HCT116 (cell line): ENCODE measurements around the gene ARFGAP3. TPM values are rescaled to one million over a fixed set of nuclear protein-coding genes. Genes with fewer than 3 reads are reported as not detected.

ENCODE experiments used
- ATAC-seq: fragments of 200-7000 bp; cut with Tn5 transposase; 2 replicates; pipeline ENCODE4 v1.9.1; 2020; ENCODE audit warnings: mild to moderate bottlenecking, moderate library complexity
- BruUV-seq: library from RNA; stranded (reverse); fragments of 400-500 nt; replicated peaks from 2 replicates; lab custom pipeline; 2021; lab: Mats Ljungman, UMichigan
- CTCF ChIA-PET: fragments of 300-600 bp; sonication (Branson Sonifier 250); formaldehyde crosslinking; loops from one replicate; lab custom pipeline; 2021; ENCODE audit warnings: antibody characterized with exemption; lab: Charles Lee
- POLR2A ChIA-PET: fragments of 300-600, 350-600 bp; sonication (Branson Sonifier 250); formaldehyde crosslinking; loops from one replicate; lab custom pipeline; 2021; ENCODE audit warnings: antibody characterized with exemption; lab: Charles Lee
- RAD21 ChIA-PET, 2 experiments: fragments of 300-600 bp; sonication (Branson Sonifier 250); formaldehyde crosslinking; loops; one replicate each; lab custom pipeline; 2023; ENCODE audit warnings: low total read pairs in 2 of 2; ENCODE audit not compliant: uncharacterized antibody in 2 of 2, unreplicated experiment in 2 of 2, low non-redundant PET in 1 of 2; lab: Charles Lee
- DNase-seq: peaks from one replicate; pipeline ENCODE4 v3.0.0-alpha.2; 2010; ENCODE audit warnings: low read depth, low spot score
- H2AFZ ChIP-seq: fragments of 200-600 bp; shearing (Covaris generic), sonication (generic); 2 replicates; pipeline ENCODE4 v1.6.1; 2017; ENCODE audit warnings: low read depth, mixed run types, mixed read lengths, antibody characterized with exemption, low read length; ENCODE audit not compliant: poor library complexity, severe bottlenecking
- H3K27ac ChIP-seq: 2 replicates; pipeline ENCODE4 v1.5.1; 2012; ENCODE audit warnings: low read depth, low read length
- H3K27me3 ChIP-seq: fragments of 200-600 bp; sonication (generic); 2 replicates; pipeline ENCODE4 v1.6.1; 2016; ENCODE audit warnings: mixed run types, low read length, mixed read lengths; ENCODE audit not compliant: insufficient read depth
- H3K36me3 ChIP-seq, 2 experiments: fragments of 200-500 bp in 1 of 2; fragments of 200-600 bp in 1 of 2; sonication (Bioruptor generic) in 1 of 2; sonication (generic) in 1 of 2; 2 replicates each; pipeline versions ENCODE4 v1.5.1 to v1.6.1; 2014 to 2016; ENCODE audit warnings: low read length in 2 of 2, inconsistent platforms in 1 of 2, mixed read lengths in 1 of 2, mixed run types in 1 of 2; ENCODE audit not compliant: insufficient read depth in 2 of 2, control insufficient read depth in 1 of 2
- H3K4me1 ChIP-seq, 2 experiments: fragments of 200-600 bp in 1 of 2; sonication (generic) in 1 of 2; 2 replicates each; pipeline versions ENCODE4 v1.5.1 to v1.6.1; 2012 to 2017; ENCODE audit warnings: low read length in 2 of 2, inconsistent platforms in 1 of 2, mild to moderate bottlenecking in 1 of 2, mixed read lengths in 1 of 2, mixed run types in 1 of 2, moderate library complexity in 1 of 2; ENCODE audit not compliant: insufficient read depth in 2 of 2, control insufficient read depth in 1 of 2
- H3K4me2 ChIP-seq: fragments of 200-600 bp; sonication (generic); 2 replicates; pipeline ENCODE4 v1.6.1; 2017; ENCODE audit warnings: mixed run types, low read length, mixed read lengths
- H3K4me3 ChIP-seq, 2 experiments: fragments of 200-600 bp in 1 of 2; sonication (generic) in 1 of 2; replicated peaks in 1 of 2; 2 replicates each; pipeline ENCODE4 v1.5.1; 2011 to 2016; ENCODE audit warnings: low read length in 2 of 2, control low read depth in 1 of 2, low read depth in 1 of 2, mild to moderate bottlenecking in 1 of 2, mixed read lengths in 1 of 2, mixed run types in 1 of 2
- H3K79me2 ChIP-seq: fragments of 200-600 bp; sonication (generic); 2 replicates; pipeline ENCODE4 v1.6.1; 2017; ENCODE audit warnings: mild to moderate bottlenecking, mixed run types, low read length, moderate library complexity, mixed read lengths; ENCODE audit not compliant: insufficient read depth
- H3K9ac ChIP-seq: fragments of 200-600 bp; sonication (generic); 2 replicates; pipeline ENCODE4 v1.6.1; 2016; ENCODE audit warnings: low read length, mixed read lengths
- H3K9me2 ChIP-seq: fragments of 200-600 bp; sonication (generic), shearing (Covaris generic); 2 replicates; pipeline ENCODE4 v1.6.1; 2017; ENCODE audit warnings: mixed run types, mild to moderate bottlenecking, moderate library complexity; ENCODE audit not compliant: insufficient read depth
- H3K9me3 ChIP-seq, 2 experiments: fragments of 200-500 bp in 1 of 2; fragments of 200-600 bp in 1 of 2; sonication (Bioruptor generic) in 1 of 2; sonication (generic) in 1 of 2; 2 replicates each; pipeline ENCODE4 v1.6.1; 2014 to 2017; ENCODE audit warnings: low read length in 2 of 2, mixed read lengths in 2 of 2, inconsistent platforms in 1 of 2, low read depth in 1 of 2, mild to moderate bottlenecking in 1 of 2, mixed run types in 1 of 2, moderate library complexity in 1 of 2; ENCODE audit not compliant: control insufficient read depth in 1 of 2, insufficient read depth in 1 of 2
- H4K20me1 ChIP-seq: fragments of 200-600 bp; sonication (generic), shearing (Covaris generic); 2 replicates; pipeline ENCODE4 v1.6.1; 2017; ENCODE audit warnings: mixed run types, mild to moderate bottlenecking, moderate library complexity; ENCODE audit not compliant: insufficient read depth
- ATF3 ChIP-seq: IDR thresholded peaks from 2 replicates; pipeline ENCODE4 v1.6.1; 2012
- CBX3 ChIP-seq: IDR thresholded peaks from 2 replicates; pipeline ENCODE4 v1.6.1; 2012; ENCODE audit warnings: low read depth
- CTCF ChIP-seq, 3 experiments: fragments of 200-600 bp in 1 of 3; sonication (generic) in 1 of 3; IDR thresholded peaks in 2 of 3; conservative IDR thresholded peaks in 1 of 3; 2 replicates each; pipeline ENCODE4 v1.5.1; 2012 to 2017; ENCODE audit warnings: low read depth in 2 of 3, low read length in 2 of 3, antibody characterized with exemption in 1 of 3, borderline replicate concordance in 1 of 3, control low read depth in 1 of 3, mild to moderate bottlenecking in 1 of 3, mixed read lengths in 1 of 3, mixed run types in 1 of 3, moderate library complexity in 1 of 3; ENCODE audit not compliant: insufficient read depth in 1 of 3
- EGR1 ChIP-seq: IDR thresholded peaks from 2 replicates; pipeline ENCODE4 v1.6.1; 2012; ENCODE audit warnings: low read depth
- ELF1 ChIP-seq: IDR thresholded peaks from 2 replicates; pipeline ENCODE4 v1.6.1; 2012; ENCODE audit warnings: low read depth, borderline replicate concordance
- EZH2 ChIP-seq: fragments of 200-600 bp; sonication (generic); IDR thresholded peaks from 2 replicates; pipeline ENCODE4 v1.6.1; 2017; ENCODE audit warnings: antibody characterized with exemption, mixed run types
- EZH2phosphoT487 ChIP-seq: fragments of 200-600 bp; IDR thresholded peaks from 2 replicates; pipeline ENCODE4 v1.6.1; 2018; ENCODE audit warnings: antibody characterized with exemption, borderline replicate concordance
- POLR2A ChIP-seq: IDR thresholded peaks from 2 replicates; pipeline ENCODE4 v1.7.0; 2011; ENCODE audit warnings: borderline replicate concordance; ENCODE audit not compliant: insufficient read depth, insufficient read length; ENCODE audit errors: extremely low read depth
- POLR2AphosphoS5 ChIP-seq: IDR thresholded peaks from 2 replicates; pipeline ENCODE4 v1.6.1; 2011; ENCODE audit warnings: mild to moderate bottlenecking, low read depth, low read length, moderate library complexity
- RAD21 ChIP-seq: IDR thresholded peaks from 2 replicates; pipeline ENCODE4 v1.6.1; 2012; ENCODE audit warnings: low read depth, mild to moderate bottlenecking
- SIN3A ChIP-seq: IDR thresholded peaks from 2 replicates; pipeline ENCODE4 v1.6.1; 2012; ENCODE audit warnings: low read depth
- SRF ChIP-seq: IDR thresholded peaks from 2 replicates; pipeline ENCODE4 v1.6.1; 2012; ENCODE audit warnings: low read depth
- YY1 ChIP-seq: IDR thresholded peaks from 2 replicates; pipeline ENCODE4 v1.6.1; 2011; ENCODE audit warnings: low read length, low read depth, moderate library complexity, mild to moderate bottlenecking; ENCODE audit not compliant: insufficient replicate concordance; ENCODE audit errors: extremely low read depth
- ZNF274 ChIP-seq: fragments of 200-500 bp; sonication (Bioruptor generic); IDR thresholded peaks from 2 replicates; pipeline ENCODE4 v1.6.1; 2014; ENCODE audit warnings: mild to moderate bottlenecking, low read depth, low read length, inconsistent platforms
- intact Hi-C: fragments of 100-400 bp; cut with micrococcal nuclease; formaldehyde crosslinking; loops from 2 replicates; pipeline ENCODE4 v1.10.0; 2022
- total RNA-seq: library from RNA; stranded (reverse); gene quantifications from one replicate; pipeline ENCODE4 v1.2.1, GENCODE V29; 2021; ENCODE audit not compliant: unreplicated experiment
- TF ChIP-seq, protein P1 (sequence below): IDR thresholded peaks from 2 replicates; pipeline ENCODE4 v1.6.1; 2012; ENCODE audit warnings: low read depth
- TF ChIP-seq, protein P2 (sequence below): IDR thresholded peaks from 2 replicates; pipeline ENCODE4 v1.6.1; 2012
- TF ChIP-seq, protein P3 (sequence below): IDR thresholded peaks from 2 replicates; pipeline ENCODE4 v1.6.1; 2011; ENCODE audit warnings: mild to moderate bottlenecking, low read length, moderate library complexity; ENCODE audit not compliant: insufficient replicate concordance; ENCODE audit errors: extremely low read depth

ARFGAP3 gene
- total RNA-seq, 1 experiment from 2014 or later: 15.4 TPM

DNA sequence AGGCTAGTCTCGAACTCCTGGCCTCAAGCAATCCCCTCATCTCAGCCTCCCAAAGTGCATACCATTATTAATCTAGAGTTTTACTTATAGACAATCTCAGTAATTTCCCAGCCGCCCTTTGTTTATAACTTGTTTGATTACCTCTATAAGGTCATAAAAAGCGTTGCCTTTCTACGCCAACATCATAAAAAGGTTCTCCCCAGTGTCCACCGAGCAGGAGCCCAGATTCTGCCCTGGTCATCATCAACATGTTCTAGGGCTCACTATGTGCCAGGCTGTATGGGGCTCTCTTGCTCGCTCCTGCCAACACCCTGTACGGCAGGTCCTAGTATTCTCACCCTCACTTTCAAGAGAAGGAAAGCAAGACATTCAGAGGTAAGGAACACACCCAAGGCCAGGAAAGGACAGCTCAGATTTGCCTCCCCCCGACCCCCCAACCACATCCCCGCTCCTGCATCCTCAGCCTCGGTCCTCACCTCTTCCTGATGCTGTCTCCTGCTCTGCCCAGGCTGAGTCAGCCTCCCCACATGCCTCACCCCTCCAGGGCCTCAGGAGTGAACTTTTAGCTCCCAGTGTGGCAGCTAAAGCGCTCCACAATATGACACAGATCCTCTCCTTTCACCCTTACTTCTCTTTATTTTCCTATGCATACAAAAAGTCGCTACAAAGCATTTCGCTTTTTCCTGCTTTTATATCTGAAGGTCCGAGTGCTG lies 14.3 kb downstream of the ARFGAP3 start (continued):
- TF ChIP-seq, protein P1, sequence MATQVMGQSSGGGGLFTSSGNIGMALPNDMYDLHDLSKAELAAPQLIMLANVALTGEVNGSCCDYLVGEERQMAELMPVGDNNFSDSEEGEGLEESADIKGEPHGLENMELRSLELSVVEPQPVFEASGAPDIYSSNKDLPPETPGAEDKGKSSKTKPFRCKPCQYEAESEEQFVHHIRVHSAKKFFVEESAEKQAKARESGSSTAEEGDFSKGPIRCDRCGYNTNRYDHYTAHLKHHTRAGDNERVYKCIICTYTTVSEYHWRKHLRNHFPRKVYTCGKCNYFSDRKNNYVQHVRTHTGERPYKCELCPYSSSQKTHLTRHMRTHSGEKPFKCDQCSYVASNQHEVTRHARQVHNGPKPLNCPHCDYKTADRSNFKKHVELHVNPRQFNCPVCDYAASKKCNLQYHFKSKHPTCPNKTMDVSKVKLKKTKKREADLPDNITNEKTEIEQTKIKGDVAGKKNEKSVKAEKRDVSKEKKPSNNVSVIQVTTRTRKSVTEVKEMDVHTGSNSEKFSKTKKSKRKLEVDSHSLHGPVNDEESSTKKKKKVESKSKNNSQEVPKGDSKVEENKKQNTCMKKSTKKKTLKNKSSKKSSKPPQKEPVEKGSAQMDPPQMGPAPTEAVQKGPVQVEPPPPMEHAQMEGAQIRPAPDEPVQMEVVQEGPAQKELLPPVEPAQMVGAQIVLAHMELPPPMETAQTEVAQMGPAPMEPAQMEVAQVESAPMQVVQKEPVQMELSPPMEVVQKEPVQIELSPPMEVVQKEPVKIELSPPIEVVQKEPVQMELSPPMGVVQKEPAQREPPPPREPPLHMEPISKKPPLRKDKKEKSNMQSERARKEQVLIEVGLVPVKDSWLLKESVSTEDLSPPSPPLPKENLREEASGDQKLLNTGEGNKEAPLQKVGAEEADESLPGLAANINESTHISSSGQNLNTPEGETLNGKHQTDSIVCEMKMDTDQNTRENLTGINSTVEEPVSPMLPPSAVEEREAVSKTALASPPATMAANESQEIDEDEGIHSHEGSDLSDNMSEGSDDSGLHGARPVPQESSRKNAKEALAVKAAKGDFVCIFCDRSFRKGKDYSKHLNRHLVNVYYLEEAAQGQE: no peak
- TF ChIP-seq SIN3A: no peak
- TF ChIP-seq POLR2AphosphoS5: no peak
- no peak for TF ChIP-seq SRF
- no peak for TF ChIP-seq EZH2

GRCh38 chr22:42841444-42841843 lies 15.6 kb downstream of the ARFGAP3 start:
- no peak overlapping the region for H3K27ac ChIP-seq
- ChIA-PET RAD21 (no interaction called here), POLR2A (no interaction called here), CTCF (no interaction called here)
- BruUV-seq: no TSS peak
- H3K4me3 ChIP-seq: no peak overlapping the region
- H3K36me3 ChIP-seq: peaks cover 0 to 2% of the 10 kb centered on the region in 2 experiments; a peak in 1 of 4 replicates
- no peaks in the 10 kb centered on the region for H3K9me3 ChIP-seq
- DNase-seq (no peak), ATAC-seq (no peak)
- H3K4me2 ChIP-seq: no peak overlapping the region
- no peak overlapping the region for H2AFZ ChIP-seq
- H3K9me2 ChIP-seq: no peaks in the 10 kb centered on the region
- H3K9ac ChIP-seq: no peak overlapping the region
- H3K79me2 ChIP-seq: no peaks in the 10 kb centered on the region
- intact Hi-C loops: no loop called here
- no peaks in the 10 kb centered on the region for H4K20me1 ChIP-seq
- H3K4me1 ChIP-seq: peaks cover 16 to 18% of the 10 kb centered on the region in 2 experiments
- H3K27me3 ChIP-seq: no peaks in the 10 kb centered on the region
- TF ChIP-seq, protein P2, sequence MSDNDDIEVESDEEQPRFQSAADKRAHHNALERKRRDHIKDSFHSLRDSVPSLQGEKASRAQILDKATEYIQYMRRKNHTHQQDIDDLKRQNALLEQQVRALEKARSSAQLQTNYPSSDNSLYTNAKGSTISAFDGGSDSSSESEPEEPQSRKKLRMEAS: no peak
- TF ChIP-seq ELF1 (no peak), SIN3A (no peak), EZH2phosphoT487 (no peak), EZH2 (no peak), SRF (no peak), EGR1 (no peak), YY1 (no peak), CTCF (IDR thresholded peaks at IDR 0.05 in 2 of 3, conservative IDR thresholded peaks at IDR 0.05 in 1 of 3; ENCODE audit: borderline replicate concordance in 1 of 3, insufficient read depth in 1 of 3, low read depth in 2 of 3, low read length in 2 of 3) (no peak), CBX3 (no peak), RAD21 (no peak), POLR2A (no peak), ATF3 (no peak), ZNF274 (no peak)
- TF ChIP-seq, protein P3, sequence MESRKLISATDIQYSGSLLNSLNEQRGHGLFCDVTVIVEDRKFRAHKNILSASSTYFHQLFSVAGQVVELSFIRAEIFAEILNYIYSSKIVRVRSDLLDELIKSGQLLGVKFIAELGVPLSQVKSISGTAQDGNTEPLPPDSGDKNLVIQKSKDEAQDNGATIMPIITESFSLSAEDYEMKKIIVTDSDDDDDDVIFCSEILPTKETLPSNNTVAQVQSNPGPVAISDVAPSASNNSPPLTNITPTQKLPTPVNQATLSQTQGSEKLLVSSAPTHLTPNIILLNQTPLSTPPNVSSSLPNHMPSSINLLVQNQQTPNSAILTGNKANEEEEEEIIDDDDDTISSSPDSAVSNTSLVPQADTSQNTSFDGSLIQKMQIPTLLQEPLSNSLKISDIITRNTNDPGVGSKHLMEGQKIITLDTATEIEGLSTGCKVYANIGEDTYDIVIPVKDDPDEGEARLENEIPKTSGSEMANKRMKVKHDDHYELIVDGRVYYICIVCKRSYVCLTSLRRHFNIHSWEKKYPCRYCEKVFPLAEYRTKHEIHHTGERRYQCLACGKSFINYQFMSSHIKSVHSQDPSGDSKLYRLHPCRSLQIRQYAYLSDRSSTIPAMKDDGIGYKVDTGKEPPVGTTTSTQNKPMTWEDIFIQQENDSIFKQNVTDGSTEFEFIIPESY: no peak
